ENCODE results near the gene RSPRY1.

- TF ChIP-seq ZFX (IDR thresholded peaks at IDR 0.05; ENCODE audit: borderline replicate concordance) (no peak), CTCF (IDR thresholded peaks at IDR 0.05) (no peak)
Observed at GRCh38 chr16:57244463-57244766, 58.3 kb downstream of the RSPRY1 start.
